ENCODE measurements around the gene PAFAH1B1.
"Not testable (repeated sequence)": the region's sequence is repeated elsewhere in the genome, so short reads cannot be mapped to it uniquely, and the experiment has no call there.

PAFAH1B1 gene

DNA sequence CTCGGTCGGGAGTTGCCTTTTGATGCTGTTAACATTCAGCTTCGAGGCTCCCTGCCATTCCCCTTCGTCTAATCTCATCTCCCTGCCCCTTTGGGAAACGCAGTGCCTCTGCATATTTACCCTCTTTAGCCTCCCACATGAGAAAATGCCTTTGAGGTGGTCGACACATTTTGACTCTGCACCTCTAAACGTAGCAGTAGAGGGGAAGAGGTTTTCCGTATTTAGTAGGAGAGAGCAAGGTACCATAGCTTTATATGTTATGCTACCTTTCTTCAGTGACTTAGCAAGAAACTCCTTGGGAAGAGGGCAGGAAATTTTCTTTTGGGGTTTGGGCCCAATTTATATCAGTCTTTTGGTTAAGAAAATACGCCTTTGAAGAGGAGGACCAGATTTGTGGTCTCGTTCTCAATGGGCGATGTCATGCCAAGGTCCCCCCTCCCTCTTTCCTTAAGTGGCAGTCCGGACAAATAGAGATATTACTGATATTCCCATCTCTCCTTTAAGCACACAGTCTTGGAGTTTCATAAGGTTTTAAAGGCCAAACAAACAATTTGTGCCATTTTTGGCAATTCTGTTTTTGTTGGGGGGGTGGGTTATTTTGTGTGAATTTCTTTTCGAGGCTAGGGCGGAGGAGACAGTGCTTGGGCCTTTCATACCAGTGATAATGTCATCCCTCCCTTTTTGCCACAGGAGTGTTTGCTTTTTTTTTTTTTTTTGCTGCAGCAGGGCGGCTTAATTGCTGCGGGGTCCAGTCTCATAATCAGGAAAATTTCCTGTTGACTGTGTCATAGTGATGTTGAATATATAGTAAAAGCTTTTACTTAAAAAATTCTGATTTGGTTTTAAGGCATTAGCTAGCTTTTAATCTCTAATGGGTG is 1.5 kb downstream of the PAFAH1B1 start:
- no peak for DNase-seq

DNA sequence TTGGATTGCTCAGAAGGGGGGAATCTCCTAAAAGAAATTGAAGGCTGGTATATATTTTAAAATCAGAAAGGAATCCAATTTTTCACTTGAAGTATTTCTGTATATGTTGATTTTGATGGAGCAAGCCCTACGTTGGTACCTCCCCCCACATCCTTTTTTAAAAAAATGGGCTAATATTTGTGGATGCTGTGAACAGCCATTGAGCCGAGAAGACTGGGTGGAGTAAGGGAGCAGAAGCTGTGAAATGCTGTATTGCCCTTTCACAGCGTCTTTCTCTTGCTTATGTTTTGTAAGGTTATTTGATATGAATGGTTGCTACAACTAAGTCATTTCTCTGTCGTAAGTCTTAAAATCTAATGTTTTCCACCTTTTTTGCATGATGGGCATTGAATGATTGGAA is 2.3 kb downstream of the PAFAH1B1 start:
- no peak for DNase-seq

DNA sequence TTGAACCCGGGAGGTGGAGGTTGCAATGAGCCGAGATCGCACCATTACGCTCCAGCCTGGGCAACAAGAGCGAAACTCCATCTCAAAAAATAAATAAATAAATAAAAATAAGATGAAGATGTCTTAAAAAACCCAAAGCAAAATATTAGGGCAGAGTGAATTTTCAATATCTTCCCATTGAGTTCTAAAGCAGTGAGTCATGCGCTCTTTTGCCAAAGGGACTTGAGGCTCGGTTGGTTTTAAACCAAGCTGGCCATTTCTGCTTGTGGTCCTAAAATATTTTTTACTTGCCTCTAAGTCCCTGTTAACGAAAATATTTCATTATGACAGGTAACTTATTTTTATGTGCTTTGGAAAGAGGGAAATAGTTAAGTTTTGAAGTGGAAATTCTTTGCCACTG is 4.7 kb downstream of the PAFAH1B1 start:
- DNase-seq = no peak

DNA sequence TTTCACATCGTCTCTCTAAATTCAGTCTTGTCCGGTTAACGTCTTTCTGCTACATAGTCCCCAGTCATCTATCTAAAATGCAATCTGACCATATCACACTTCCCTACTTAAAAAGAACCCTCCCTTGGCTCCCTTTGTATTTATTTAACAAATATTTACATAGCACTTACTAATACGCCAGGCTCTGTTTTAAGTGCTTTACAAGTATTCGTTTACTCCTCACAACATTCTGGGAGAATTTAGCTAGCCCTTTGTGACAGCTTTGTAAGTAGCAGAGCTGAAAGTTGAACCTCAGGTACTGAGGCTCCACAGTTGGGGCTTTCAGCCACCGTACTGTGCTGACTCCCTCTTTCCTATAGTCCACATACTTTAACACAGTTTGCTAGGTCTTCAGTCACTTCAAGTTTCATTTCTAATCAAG is 9.2 kb downstream of the PAFAH1B1 start:
- no peak for DNase-seq

DNA sequence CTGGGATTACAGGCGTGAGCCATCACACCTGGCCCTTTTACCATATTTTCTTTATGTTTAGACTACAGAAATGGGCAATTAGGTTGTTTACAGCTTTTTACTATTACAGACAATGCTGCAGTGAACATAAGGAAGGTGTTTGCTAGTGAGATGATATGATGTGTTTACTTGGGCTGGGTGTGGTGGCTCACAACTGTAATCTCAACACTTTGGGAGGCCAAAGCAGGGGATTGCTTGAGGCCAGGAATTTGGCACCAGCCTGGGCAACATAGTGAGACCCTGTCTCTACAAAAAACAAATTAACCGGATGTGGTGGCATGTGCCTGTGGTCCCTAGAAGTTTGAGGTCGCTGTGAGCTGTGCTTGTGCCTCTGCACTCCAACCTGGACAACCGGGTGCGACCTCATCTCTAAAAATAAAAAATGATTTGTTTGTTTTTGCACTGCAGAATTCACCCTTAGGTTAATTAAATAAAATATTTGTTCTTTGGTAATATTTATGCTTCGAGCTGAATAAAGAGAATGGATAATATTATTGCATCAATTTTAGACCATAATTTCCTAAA is 15.0 kb downstream of the PAFAH1B1 start:
- no peak for DNase-seq

DNA sequence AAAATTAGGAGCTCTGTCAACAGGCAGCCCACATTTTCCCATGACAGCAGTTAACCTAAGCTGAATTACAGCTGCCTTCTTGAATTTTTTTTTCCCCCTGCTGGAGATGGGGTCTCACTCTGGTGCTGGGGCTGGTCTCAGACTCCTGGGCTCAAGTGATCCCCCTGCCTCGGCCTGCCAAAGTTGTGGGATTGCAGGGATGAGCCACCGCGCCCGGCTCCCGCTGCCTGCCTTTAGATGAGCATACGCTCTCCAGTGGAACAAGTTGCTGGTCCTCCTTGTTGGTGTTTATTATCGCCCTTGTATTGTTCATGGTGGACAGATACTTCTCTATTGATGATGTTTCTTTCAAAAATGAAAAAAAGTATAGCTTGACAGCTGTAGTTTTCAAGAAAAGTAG is 15.6 kb downstream of the PAFAH1B1 start:
- no peak for DNase-seq

DNA sequence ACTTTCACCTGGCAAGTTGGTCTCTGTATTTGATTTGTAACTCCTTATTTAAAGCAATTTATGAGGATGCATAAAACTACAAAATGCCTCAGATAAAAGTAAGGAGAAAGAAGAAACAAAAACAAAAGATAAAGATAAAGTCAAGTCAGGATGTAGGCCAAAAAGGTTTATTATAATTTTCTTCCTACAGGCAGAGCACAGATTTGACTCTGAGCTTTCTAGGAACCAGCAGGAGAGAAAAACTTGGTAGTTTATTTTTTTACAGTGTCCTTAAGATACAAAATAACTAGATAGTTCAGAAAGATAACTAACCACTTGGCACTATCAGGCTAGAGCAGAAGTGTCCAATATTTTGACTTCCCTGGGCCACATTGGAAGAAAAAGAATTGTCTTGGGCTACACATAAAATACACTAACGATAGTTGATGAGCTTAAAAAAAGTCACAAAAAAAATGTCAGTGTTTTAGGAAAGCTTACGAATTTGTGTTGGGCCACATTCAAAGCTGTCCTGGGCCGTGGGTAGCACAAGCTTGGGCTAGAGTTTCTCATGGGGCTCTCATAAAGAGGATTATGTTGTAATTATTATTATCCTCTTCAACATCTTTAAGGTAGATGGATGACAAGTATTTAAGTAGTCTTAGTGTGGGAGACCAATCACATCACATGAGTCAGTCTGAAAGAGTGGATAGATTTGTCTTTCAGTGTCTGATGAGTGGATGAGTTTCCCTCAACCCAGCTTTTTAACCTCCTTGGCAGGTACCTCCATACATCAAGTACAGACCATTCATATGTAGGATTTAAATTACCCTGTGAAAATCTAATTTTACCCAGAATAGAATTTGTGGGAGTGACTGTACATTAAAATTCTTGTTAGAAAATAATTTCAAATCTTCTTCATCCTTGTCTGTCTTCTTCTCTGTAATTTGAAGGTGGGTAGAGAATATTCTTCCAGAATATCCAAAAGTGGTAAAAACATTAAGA is 17.0 kb downstream of the PAFAH1B1 start:
- DNase-seq = no peak

DNA sequence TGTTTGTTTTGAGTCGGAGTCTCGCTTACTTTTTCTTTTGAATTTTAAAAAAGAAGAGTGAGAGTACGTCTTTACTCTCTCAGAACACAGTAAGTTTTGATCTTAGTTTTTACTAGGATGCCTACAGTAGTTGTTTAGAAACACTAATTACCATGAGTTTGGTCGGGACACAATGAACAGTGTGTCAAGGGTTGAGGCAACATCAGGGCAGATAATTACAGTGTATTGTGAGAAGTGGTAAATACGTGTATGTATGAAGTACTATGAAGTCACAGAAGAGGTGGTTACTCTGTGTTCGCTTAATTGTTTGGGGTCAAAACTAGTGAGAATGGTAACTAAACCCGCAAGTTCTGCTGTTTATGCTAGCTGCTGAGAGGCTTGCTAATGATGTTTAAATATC is 18.2 kb downstream of the PAFAH1B1 start:
- DNase-seq = no peak

DNA sequence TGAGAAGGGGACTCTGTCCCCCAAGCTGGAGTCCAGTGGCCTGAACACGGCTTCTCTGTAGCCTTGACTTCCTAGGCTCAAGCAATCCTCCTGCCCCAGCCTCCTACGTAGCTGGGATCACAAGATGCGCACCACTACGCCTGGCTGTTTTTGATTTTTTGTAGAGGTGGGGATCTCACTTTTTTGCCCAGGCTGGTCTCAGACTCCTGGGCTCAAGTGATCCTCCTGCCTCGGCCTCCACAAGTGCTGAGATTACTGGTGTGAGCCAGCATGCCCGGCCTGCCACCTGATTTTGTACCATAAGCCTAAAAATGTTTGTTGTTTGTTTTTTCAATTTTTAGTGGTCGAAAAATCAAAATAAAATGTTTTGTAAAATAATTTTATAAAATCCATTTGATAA is 19.2 kb downstream of the PAFAH1B1 start:
- DNase-seq = no peak

DNA sequence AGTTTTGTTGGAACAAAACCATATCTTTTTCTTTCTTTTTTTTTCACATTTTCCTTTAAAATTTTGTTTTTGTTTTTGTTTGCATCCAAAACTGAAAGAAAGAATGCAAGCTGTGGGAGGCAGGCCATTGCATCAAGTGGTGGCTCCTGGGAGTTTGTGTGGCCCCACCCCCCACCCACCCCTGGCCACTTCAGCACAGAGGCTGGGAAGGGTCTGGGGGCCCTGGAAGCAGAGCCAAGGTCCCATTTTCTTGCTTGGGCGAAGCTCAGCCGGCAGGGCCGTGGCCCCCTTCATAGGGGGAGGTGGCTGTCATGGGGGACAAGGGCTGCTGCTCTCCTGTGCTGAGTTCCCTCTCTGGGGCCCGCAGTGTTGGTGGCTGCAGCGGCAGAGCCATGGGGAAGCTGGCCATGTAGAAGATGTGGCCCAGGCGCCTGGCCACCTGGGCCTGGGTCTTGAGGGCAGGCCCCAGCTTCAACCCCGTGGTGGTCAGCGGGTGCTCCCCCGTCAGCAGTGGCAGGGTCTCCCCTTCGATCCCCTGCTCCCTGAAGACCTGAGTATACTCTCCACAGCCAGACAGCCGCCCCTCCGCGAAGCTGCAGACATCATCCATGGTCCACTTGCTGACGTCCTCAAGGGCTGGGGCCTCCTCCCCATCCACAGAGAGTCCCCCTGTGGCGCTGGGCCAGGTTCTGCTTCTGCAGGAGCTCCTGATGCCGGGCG is 19.8 kb downstream of the PAFAH1B1 start:
- no peak for DNase-seq

DNA sequence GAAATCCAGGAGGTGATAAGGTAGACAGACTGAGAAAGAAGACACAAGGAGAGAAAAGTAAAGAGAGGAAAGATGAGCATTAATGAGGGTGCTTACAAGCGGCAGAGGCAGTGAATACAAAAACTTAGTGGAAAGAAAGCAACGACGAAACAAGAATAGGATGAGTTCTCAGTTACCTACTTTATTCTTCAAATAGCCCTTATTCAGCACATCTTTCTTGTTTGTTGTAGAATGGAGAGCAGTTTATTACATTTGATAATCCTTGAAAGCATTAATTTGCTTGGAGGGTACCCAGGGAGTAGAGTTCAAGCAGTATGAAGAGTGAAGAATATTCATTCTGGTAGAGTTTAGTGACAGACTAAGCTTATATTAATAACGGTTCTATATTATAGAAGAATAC is 22.4 kb downstream of the PAFAH1B1 start:
- DNase-seq = no peak

DNA sequence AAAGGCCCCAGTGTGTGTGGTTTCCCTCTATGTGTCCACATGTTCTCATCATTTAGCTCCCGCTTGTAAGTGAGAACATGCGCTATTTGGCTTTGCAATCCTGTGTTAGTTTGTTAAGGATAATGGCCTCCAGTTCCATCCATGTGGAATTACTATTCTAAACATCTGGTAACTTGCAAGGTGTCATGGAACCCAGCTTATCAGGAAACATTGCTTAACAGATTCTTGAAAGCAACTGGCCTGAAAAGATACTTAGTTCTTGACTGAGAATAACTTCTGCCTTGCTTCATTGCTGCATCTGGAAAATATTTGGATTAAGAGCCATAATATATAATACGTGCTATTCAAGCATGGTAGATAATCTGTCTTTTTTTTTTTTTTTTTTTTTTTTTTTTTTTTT is 27.8 kb downstream of the PAFAH1B1 start:
- DNase-seq = no peak

DNA sequence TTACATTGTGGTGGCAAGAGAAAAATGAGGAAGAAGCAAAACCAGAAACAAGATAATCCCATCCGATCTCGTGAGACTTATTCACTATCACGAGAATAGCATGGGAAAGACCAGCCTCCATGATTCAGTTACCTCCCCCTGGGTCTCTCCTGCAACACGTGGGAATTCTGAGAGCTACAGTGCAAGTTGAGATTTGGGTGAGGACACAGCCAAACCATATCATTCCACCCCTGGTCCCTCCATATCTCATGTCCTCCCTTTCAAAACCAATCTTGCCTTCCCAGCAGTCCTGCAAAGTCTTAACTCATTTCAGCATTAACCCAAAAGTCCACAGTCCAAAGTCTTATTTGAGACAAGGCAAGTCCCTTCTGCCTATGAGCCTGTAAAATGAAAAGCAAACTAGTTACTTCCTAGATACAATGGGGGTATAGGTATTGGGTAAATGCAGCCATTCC is 28.5 kb downstream of the PAFAH1B1 start:
- not testable (repeated sequence) for DNase-seq

DNA sequence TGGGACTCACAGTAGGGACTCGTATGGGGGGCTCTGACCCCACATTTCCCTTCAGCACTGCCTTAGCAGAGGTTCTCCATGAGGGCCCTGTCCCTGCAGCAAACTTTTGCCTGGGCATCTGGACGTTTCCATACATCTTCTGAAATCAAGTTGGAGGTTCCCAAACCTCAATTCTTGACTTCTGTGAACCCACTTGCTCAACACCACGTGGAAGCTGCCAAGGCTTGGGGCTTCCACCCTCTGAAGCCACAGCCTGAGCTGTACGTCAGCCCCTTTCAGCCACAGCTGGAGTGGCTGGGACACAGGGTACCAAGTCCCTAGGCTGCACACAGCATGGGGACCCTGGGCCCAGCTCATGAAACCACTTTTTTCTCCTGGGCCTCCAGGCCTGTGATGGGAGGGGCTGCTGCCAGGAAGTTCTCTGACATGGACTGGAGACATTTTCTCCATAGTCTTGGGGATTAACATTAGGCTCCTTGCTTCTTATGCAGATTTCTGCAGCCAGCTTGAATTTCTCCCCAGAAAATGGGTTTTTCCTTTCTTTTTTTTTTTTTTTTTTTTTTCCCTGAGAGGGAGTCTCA is 29.4 kb downstream of the PAFAH1B1 start:
- not testable (repeated sequence) for DNase-seq

DNA sequence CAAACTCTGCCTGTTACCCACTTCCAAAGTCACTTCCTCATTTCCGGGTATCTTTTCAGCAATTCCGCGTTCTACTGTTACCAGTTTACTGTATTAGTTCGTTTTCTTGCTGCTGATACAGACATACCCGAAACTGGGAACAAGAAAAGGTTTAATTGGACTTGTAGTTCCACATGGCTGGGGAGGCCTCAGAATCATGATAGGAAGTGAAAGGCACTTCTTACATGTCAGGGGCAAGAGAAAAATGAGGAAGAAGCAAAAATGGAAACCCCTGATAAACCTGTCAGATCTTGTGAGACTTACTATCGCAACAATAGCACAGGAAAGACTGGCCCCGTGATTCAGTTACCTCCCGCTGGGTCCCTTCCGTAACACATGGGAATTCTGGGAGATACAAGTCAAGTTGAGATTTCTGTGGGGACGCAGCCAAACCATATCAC is 30.9 kb downstream of the PAFAH1B1 start:
- no peak for DNase-seq

DNA sequence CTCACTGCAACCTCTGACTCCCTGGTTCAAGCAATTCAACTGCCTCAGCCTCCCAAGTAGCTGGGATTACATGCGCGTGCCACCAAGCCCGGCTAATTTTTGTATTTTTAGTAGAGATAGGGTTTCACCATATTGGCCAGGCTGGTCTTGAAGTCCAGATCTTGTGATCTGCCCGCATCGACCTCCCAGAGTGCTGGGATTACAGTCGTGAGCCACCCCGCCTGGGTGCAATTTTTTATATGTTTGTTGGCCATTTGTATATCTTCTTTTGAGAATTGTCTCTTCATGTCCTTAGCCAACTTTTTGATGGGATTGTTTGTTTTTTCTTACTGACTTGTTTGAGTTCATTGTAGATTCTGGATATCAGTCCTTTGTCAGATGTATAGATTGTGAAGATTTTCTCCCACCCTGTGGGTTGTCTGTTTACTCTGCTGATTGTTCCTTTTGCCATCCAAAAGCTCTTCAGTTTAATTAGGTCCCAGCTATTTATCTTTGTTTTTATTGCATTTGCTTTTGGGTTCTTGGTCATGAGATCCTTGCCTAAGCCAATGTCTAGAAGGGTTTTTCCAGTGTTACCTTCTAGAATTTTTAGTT is 33.3 kb downstream of the PAFAH1B1 start:
- not testable (repeated sequence) for DNase-seq

DNA sequence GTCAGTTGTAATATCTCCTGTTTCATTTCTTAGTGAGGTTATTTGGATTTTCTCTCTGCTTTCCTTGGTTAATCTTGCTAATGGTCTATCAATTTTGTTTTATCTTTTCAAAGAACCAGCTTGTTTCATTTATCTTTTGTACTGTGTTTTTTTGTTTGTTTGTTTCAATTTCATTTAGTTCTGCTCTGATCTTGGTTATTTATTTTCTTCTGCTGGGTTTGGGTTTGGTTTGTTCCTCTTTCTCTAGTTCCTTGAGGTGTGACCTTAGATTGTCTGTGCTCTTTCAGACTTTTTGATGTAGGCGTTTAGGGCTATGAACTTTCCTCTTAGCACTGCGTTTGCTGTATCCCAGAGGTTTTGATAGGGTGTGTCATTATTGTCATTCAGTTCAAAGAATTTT is 35.5 kb downstream of the PAFAH1B1 start:
- not testable (repeated sequence) for DNase-seq

DNA sequence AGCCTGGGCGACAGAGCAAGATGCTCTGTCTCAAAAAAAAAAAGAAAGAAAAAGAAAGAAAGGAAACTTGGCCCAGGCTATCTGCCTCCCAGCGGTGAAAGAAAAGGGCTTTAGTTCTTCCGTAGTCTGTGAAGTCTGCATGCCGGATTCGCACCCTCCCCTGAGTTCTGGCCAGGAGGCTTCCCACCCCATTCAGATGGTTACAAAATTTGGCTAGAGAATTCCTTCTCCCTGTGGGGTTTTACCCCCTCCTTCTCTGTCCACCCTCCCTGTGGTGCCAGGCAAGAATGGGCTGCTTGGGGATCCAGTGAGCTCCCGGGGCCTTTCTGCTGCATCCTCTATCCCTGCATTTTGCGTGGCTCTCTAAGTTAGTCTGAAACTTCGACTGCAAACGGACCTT is 37.8 kb downstream of the PAFAH1B1 start:
- no peak for DNase-seq

DNA sequence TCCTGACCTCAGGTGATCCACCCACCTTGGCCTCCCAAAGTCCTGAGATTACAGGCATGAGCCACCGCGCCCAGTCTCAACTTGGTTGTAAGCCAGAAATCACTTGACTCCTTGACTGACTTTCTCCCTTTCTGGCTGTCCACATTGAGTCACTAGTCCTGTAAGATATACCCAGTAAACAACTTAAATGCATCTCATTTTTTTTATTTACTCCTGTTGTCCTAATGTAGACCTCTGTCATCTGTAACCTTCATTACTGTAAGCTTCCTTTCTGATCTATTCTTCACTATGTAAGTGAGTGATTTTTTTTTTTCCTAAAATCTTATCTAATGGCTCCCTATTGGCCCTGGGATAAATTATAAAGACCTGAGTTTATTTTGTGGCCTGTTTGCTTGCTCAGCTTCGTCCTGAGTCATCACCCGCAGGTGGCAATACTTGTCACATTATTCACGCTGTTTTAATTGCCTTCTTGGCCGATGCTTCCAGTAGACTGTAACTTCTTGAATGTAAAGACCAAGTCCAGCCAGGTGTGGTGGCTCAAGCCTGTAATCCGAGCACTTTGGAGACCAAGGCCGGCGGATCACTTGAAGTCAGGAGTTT is 41.0 kb downstream of the PAFAH1B1 start:
- DNase-seq = no peak

DNA sequence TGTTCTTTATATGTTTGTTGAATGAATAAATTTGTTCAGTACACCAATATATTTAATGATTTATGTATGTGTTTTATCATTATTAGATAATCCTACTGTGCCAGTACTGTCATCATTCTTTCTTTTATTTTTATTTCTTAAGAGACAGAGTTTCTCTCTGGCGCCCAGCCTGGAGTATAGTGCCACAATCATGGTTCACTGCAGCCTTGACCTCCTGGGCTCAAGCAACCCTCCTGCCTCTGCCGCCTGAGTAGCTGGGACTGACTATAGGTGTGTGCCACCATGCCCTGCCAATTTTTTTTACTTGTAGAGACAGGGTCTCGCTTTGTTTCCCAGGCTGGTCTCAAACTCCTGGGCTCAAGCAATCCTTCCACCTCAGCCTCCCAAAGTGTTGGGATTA is 41.8 kb downstream of the PAFAH1B1 start:
- no peak for DNase-seq

DNA sequence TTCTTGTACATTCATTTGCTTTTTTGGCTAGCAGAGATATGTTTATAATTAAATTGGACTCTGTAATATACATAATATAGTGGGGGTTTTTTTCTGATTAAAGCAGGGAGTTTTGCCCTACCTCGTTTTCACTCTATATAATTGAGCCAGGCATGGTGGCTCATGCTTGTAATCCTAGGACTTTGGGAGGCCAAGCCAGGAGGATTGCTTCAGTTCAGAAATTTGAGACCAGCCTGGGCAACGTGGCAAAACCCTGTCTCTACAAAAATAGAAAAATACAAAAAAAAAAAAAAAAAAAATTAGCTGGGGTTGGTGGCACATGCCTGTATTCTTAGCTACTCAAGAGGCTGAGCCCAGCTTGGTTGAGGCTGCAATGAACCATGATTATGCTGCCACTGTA is 42.2 kb downstream of the PAFAH1B1 start:
- DNase-seq = no peak
